Measurements from ENCODE around the gene FUS. TPM values are rescaled to one million over a fixed set of nuclear protein-coding genes. Genes with fewer than 3 reads are reported as not detected.

Gene FUS
- total and polyA plus RNA-seq, 2 of the 13 experiments (the other 11 are each of a cell fraction or from before 2014, with no cell fraction given), result 68.1 to 168 TPM

GRCh38 chr16:31188450-31189411 lies 8.8 kb downstream of the FUS start:
- intact Hi-C loops (cut with micrococcal nuclease; ENCODE audit: unreplicated experiment) (no loop called here), in situ Hi-C loops (cut with HindIII; ENCODE audit: extremely low pct_ligation_motif_present, low pct_unique_long_range_greater_than_20kb) (no loop called here)
- no TSS peak for BruUV-seq (replicated peaks)
- WGBS (ENCODE audit: low lambda C conversion rate), result 96% methylated on average over 3 of the region's 3 CpGs
- DNase-seq (ENCODE audit: low spot score), result no peak
- H3K4me3 ChIP-seq (replicated peaks in 1 of 3; ENCODE audit: insufficient read depth in 1 of 3, low read depth in 2 of 3, low read length in 3 of 3), result no peak overlapping the region
- H3K27ac ChIP-seq (ENCODE audit: extremely low read length, insufficient read depth, low read length), result no peak overlapping the region
- no peaks in the 10 kb centered on the region for H3K9me3 ChIP-seq (ENCODE audit: low read length)
- H3K79me2 ChIP-seq (ENCODE audit: insufficient read depth, low read length), result peaks cover 27% of the 10 kb centered on the region
- FAIRE-seq, result no peak
- no peak overlapping the region for H3K4me2 ChIP-seq (ENCODE audit: low read depth, low read length)
- H4K20me1 ChIP-seq (ENCODE audit: insufficient read depth, low read length), result peaks cover 78% of the 10 kb centered on the region
- H3K9ac ChIP-seq (ENCODE audit: insufficient read depth, low read depth, low read length), result no peak overlapping the region
- CTCF ChIA-PET (ENCODE audit: low intra/inter-chr PET ratio, low total read pairs), result no interaction called here
- ATAC-seq, result no peak
- H3K36me3 ChIP-seq (replicated peaks in 1 of 2; ENCODE audit: control insufficient read depth in 1 of 2, insufficient read depth in 2 of 2, low read length in 2 of 2), result peaks cover 61 to 98% of the 10 kb centered on the region in 2 experiments
- 0 out of 4 replicates have a peak, but pooled peaks of 1 of the 2 experiments have one; percentile 25 for TF ChIP-seq ATF4 (CRISPR knock-in tag; IDR thresholded peaks at IDR 0.05)
- peak; percentile 82 for TF ChIP-seq POLR2AphosphoS2 (IDR thresholded peaks at IDR 0.05; ENCODE audit: low read depth, low read length)
- TF ChIP-seq NRL (CRISPR knock-in tag; IDR thresholded peaks at IDR 0.05; ENCODE audit: borderline replicate concordance), result no peak
- no peak for TF ChIP-seq ZFP82 (CRISPR knock-in tag; IDR thresholded peaks at IDR 0.05; ENCODE audit: borderline replicate concordance)
- peak; percentile 5 to 61; a peak in 2 of 4 replicates for TF ChIP-seq POLR2A (IDR thresholded peaks at IDR 0.05; ENCODE audit: insufficient read depth in 1 of 2, low read depth in 2 of 2, low read length in 2 of 2)
- TF ChIP-seq ZNF773 (CRISPR knock-in tag; IDR thresholded peaks at IDR 0.05; ENCODE audit: borderline replicate concordance), result no peak
- 0 out of 2 replicates have a peak, but pooled peaks have one; percentile 16 for TF ChIP-seq ZNF317 (CRISPR knock-in tag; IDR thresholded peaks at IDR 0.05)
- no peak for TF ChIP-seq NFATC3 (CRISPR knock-in tag; IDR thresholded peaks at IDR 0.05)
- TF ChIP-seq SSRP1 (CRISPR knock-in tag; IDR thresholded peaks at IDR 0.05), result 0 out of 2 replicates have a peak, but pooled peaks have one; percentile 34
- POLR2A ChIA-PET, result interaction anchor here (1.2 to 1.4 kb wide), 2 partner anchors 8 to 18 kb away, joined by 3 to 5 read pairs; no protein-coding TSS in a partner anchor
- H3K27me3 ChIP-seq (ENCODE audit: control insufficient read depth in 1 of 2, insufficient read depth in 2 of 2, low read length in 2 of 2), result no peaks in the 10 kb centered on the region
- no peak overlapping the region for H2AFZ ChIP-seq (ENCODE audit: low read length)
- peaks cover 30% of the 10 kb centered on the region for H3K4me1 ChIP-seq (ENCODE audit: insufficient read depth, low read length)

Measured in HepG2 (cell line).